TTC549 (cell line): ENCODE results near the gene VEZF1.
A peak's percentile ranks its signal among the peaks of the same experiment; 100 is the strongest.

Experiments
- FAIRE-seq: peaks from 2 replicates; lab custom pipeline; 2012; peaks lifted over from hg19 to GRCh38; lab: Jason Lieb, UNC

The VEZF1 gene

GRCh38 chr17:57987581-57988300 lies at the start of gene VEZF1:
Gene VEZF1 (minus strand): TSS chr17:57988254. CDS start chr17:57988111, 143 bp downstream.
- FAIRE-seq: no peak

DNA sequence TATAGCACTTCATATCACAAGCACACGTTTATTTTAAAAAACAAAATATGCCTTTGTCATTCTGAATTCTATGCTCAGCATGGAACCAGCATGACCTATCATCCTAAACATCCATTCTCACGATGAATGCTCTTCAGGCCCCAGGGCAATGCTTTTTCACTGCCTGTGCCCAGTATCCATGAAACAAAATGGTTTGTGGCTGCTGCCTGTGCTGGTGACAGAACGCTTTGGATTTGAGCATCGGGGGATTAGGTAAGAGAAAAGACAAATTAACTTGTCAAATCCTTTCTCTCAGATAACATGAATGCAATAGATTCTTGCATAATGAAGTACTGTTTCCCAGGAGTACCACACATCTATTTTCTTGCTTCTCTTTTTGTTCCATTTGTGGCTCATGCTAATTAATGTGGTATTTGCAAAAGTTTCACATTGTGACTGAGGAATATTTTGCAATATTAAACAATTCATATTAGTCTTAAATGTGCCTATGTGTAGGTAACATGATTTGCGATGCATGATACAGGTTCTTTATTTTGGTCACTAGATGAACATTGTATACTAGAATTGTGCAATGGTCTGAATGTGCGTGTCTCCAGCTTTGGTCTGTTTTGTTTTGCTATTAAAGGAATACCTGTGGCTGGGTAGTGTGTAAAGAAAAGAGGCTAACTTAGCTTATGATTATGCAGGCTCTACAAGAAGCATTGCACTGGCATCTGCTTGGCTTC lies 44.8 kb upstream of the VEZF1 start:
- no peak for FAIRE-seq

DNA sequence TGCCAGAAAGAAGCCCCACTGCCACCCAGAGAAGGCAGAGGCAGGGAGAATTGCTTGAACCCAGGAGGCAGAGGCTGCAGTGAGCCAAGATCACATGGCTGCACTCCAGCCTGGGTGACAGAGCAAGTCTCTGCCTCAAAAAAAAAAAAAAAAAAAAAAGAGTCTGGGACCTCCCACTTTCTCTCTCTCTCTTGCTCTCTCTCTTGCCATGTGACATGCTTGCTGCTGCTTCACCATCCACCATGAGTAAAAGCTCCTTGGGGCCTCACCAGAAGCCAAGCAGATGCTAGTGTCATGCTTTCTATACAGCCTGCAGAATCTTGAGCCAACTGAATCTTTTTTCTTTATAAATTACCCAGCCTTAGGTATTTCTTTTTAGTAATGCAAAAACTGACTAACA lies 40.5 kb upstream of the VEZF1 start:
- FAIRE-seq: no peak

- FAIRE-seq: no peak
These were observed 32.3 kb upstream of the VEZF1 start for GRCh38 chr17:58020401-58020800.

GRCh38 chr17:58019521-58019920 lies 31.5 kb upstream of the VEZF1 start:
- FAIRE-seq: no peak

GRCh38 chr17:58019039-58019438 lies 31.0 kb upstream of the VEZF1 start:
- FAIRE-seq: no peak

- no peak for FAIRE-seq
These were observed 22.2 kb upstream of the VEZF1 start for GRCh38 chr17:58010067-58010799.

- no peak for FAIRE-seq
These were observed 20.0 kb upstream of the VEZF1 start for GRCh38 chr17:58007781-58008706.

DNA sequence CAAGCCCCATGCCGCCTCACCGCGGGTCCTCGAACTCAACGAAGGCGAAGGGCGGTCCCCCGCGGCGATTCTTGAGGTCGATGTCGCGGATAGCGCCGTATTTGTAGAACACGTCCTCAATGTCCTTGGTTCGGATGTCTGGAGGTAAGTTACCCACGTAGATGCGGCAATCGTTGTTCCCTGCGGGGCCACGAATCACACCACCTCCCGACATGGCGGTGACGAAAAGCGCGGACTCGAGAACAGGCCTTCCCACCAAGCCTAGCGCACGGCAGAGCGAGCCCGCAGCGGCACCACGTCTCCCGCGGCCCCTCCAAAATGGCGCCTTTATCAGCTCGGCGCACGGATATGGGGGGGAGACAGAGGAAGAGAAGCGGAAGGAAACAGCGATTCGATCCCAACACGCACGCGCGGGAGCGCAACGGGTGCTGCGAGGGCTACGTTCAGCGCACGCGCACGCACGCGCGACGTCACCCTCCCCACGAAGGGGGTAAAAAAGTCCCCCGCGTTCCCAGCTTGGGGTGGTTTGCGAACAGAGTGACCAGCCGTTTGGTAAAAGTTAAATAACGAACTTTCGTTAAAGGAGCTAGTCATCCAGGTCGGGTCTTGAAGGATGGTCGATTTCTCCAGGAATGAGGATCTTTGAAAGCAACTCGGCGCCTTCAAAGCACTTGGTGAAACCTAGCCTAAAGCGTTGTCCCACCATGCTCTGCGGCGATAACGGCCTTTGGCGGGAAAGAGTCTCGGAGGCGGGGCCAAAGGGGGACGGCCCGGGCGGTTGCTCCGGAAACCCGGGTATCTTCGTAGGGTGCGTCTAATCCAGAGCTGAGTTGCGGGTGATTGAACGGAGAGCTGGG lies 19.1 kb upstream of the VEZF1 start, which contains the start of gene SRSF1:
TSS of gene SRSF1 (minus strand) at position 323 of the 857 bp plus-strand sequence. CDS start at position 214, 109 bp downstream.
- peak; percentile 43 for FAIRE-seq

GRCh38 chr17:58006560-58006923 lies 18.5 kb upstream of the VEZF1 start:
- no peak for FAIRE-seq

GRCh38 chr17:58005728-58006559 lies 17.9 kb upstream of the VEZF1 start:
- FAIRE-seq: no peak

GRCh38 chr17:58005031-58005727 lies 17.1 kb upstream of the VEZF1 start:
- FAIRE-seq: no peak

DNA sequence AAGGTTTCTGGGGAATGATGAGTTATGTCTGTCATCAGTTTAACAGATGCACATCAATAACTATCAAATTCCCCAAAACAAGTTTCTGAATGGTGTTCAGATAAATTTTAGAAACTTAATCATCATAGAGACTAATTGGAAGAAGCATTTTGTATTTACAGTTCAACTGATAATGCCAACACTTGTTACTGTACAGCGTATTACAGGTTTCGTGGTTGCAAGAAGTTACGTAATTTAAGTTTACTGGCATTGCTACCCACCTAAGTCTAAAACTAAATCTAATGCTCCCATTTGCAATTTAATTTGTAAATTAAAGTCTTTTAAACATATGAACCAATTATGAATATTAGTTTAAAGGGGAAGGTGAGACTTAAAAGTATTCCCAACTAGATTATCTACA lies 16.0 kb upstream of the VEZF1 start:
- FAIRE-seq: no peak

DNA sequence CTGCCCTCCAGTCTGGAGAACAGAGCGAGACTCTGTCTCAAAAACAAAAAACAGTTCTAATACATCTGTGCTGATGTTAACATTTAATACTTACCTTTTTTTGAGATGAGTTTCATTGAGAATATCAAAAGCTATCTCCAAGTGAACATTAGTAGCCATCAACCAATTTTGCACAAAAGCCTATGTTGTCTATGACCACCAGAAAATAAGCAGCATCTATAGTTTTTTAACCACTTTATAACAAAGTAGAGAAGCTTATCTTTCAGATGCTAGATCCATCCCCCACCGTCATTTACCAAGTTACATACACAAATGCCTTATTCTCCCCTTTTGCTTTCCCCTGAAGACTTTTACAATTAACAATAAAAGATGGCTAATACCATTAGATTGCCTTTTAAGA lies 14.9 kb upstream of the VEZF1 start:
- FAIRE-seq: no peak

GRCh38 chr17:58002154-58002948 lies 14.3 kb upstream of the VEZF1 start:
- no peak for FAIRE-seq

- FAIRE-seq: no peak
These were observed 13.5 kb upstream of the VEZF1 start for GRCh38 chr17:58001461-58002124.

GRCh38 chr17:57999496-58000017 lies 11.5 kb upstream of the VEZF1 start:
- FAIRE-seq: peak; percentile 65

DNA sequence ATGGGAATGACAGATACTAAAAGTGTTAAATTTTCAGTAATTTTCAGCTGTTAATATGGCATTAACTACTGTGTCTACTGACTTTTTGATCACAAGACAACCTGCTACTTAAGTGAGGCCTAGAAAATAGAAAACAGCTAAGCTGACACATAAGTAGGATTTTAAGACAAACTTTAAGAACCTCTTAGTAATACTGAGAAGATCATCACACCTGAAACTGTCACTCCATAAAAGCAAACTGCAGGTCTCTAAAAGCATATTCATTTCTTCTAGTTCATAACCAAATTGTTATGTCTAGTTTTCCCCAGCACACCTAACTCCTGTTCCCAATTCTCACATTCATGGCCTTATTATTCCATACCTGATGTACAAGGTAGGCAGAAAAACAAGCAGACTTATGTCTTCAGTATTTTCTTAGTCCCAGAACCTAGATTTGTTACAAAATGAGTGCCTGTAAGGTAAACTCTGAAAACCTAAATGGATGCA lies 11.0 kb upstream of the VEZF1 start:
- no peak for FAIRE-seq
